Kidney capillary endothelial cell (primary cell): ENCODE measurements around the gene P2RY11.
A peak's percentile ranks its signal among the peaks of the same experiment; 100 is the strongest.

Source experiments
- DNase-seq: peaks from one replicate; pipeline ENCODE4 v3.0.0-alpha.2; 2018; ENCODE audit warnings: low spot score

P2RY11 gene

GRCh38 chr19:10113964-10114650, 2.6 kb downstream of the P2RY11 start:
- no peak for DNase-seq

- DNase-seq = no peak
Observed at GRCh38 chr19:10114651-10115391, 3.3 kb downstream of the P2RY11 start.

GRCh38 chr19:10115392-10116084, 4.0 kb downstream of the P2RY11 start:
- DNase-seq = no peak

- no peak for DNase-seq
Observed at GRCh38 chr19:10116085-10116865, 4.8 kb downstream of the P2RY11 start.

- no peak for DNase-seq
Observed at GRCh38 chr19:10116866-10117616, 5.5 kb downstream of the P2RY11 start.

GRCh38 chr19:10118960-10119359, 7.5 kb downstream of the P2RY11 start:
- DNase-seq = peak; percentile 21

- peak; percentile 48 for DNase-seq
Observed at GRCh38 chr19:10120538-10121189, 9.2 kb downstream of the P2RY11 start.

GRCh38 chr19:10122045-10122444, 10.6 kb downstream of the P2RY11 start:
- DNase-seq = no peak

- no peak for DNase-seq
Observed at GRCh38 chr19:10124429-10124828, 12.9 kb downstream of the P2RY11 start.

- no peak for DNase-seq
Observed at GRCh38 chr19:10126213-10126639, 14.7 kb downstream of the P2RY11 start.

- DNase-seq = no peak
Observed at GRCh38 chr19:10132905-10133304, 21.4 kb downstream of the P2RY11 start.

GRCh38 chr19:10133596-10133995, 22.1 kb downstream of the P2RY11 start:
- DNase-seq = no peak

GRCh38 chr19:10134040-10134439, 22.5 kb downstream of the P2RY11 start:
- DNase-seq = no peak

GRCh38 chr19:10135551-10136334, 24.2 kb downstream of the P2RY11 start:
- DNase-seq = no peak

GRCh38 chr19:10136936-10137335, 25.4 kb downstream of the P2RY11 start:
- no peak for DNase-seq

GRCh38 chr19:10137751-10138682, 26.5 kb downstream of the P2RY11 start:
- DNase-seq = no peak

- DNase-seq = no peak
Observed at GRCh38 chr19:10138879-10139795, 27.6 kb downstream of the P2RY11 start.

GRCh38 chr19:10139952-10140351, 28.5 kb downstream of the P2RY11 start:
- DNase-seq = no peak
